ENCODE results near the gene SYNE1. TPM values are rescaled to one million over a fixed set of nuclear protein-coding genes. Genes with fewer than 3 reads are reported as not detected.

Gene SYNE1
- total RNA-seq, 2 experiments from 2014 or later: 29.5 to 35.1 TPM

DNA sequence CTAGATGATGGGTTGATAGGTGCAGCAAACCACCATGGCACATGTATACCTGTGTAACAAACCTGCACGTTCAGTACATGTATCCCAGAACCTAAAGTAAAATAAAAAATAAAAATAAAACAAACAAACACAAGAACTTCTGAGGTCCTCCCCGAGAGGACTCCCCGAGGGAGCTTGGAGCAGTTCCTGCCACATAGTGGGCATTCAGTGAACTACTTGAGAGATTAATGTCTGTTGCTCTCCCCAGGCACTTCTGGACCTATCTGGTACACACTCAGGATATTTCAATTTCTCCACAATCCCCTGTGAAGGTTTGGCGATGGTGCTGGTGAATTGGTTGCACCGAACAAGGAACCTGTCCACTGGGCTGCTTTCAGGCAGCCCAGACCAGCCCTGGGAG, 518.5 kb downstream of the SYNE1 start:
- intact Hi-C loops (cut with micrococcal nuclease): no loop called here
- H3K4me3 Mint-ChIP-seq: no peak overlapping the region
- peaks cover 2% of the 10 kb centered on the region for H3K9me3 Mint-ChIP-seq
- ChIA-PET CTCF (interaction anchor here (0.8 to 1.5 kb wide), 3 partner anchors 9 to 428 kb away, joined by 3 to 5 read pairs (median 3); no protein-coding TSS in a partner anchor), POLR2A (no interaction called here)
- TF ChIP-seq, protein P1, sequence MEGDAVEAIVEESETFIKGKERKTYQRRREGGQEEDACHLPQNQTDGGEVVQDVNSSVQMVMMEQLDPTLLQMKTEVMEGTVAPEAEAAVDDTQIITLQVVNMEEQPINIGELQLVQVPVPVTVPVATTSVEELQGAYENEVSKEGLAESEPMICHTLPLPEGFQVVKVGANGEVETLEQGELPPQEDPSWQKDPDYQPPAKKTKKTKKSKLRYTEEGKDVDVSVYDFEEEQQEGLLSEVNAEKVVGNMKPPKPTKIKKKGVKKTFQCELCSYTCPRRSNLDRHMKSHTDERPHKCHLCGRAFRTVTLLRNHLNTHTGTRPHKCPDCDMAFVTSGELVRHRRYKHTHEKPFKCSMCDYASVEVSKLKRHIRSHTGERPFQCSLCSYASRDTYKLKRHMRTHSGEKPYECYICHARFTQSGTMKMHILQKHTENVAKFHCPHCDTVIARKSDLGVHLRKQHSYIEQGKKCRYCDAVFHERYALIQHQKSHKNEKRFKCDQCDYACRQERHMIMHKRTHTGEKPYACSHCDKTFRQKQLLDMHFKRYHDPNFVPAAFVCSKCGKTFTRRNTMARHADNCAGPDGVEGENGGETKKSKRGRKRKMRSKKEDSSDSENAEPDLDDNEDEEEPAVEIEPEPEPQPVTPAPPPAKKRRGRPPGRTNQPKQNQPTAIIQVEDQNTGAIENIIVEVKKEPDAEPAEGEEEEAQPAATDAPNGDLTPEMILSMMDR (IDR thresholded peaks at IDR 0.05): no peak
- ATAC-seq: no peak
- H3K36me3 Mint-ChIP-seq (ENCODE audit: low read depth): peaks cover 26% of the 10 kb centered on the region
- no peaks in the 10 kb centered on the region for H3K27me3 Mint-ChIP-seq
- peaks cover 9% of the 10 kb centered on the region for H3K4me1 Mint-ChIP-seq (ENCODE audit: low read depth)
- DNase-seq: no peak
- no peak overlapping the region for H3K27ac Mint-ChIP-seq

DNA sequence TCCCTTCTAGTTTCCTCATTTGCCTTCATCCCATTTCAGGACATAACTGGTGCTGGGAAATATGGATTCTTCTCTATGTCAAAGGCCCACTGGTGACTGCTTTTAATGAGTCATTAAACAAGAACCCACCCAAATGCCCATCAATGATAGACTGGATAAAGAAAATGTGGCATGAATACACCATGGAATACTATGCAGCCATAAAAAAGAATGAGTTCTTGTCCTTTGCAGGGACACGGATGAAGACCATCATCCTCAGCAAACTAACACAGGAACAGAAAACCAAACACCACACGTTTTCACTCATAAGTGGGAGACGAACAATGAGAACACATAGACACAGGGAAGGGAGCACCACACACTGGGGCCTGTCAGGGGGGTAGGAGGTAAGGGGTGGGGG, 518.9 kb downstream of the SYNE1 start:
- CTCF ChIA-PET: no interaction called here

GRCh38 chr6:152117156-152118133, 519.7 kb downstream of the SYNE1 start:
- H3K9me3 Mint-ChIP-seq: peaks cover 2% of the 10 kb centered on the region
- TF ChIP-seq, protein P1 (IDR thresholded peaks at IDR 0.05): no peak
- peak overlapping the region; percentile 13 for H3K27ac Mint-ChIP-seq
- intact Hi-C loops (cut with micrococcal nuclease): no loop called here
- H3K4me3 Mint-ChIP-seq: no peak overlapping the region
- peaks cover 9% of the 10 kb centered on the region for H3K4me1 Mint-ChIP-seq (ENCODE audit: low read depth)
- CTCF ChIA-PET: interaction anchor here (1.7 kb wide), 1 partner anchor 352 kb away, joined by 6 read pairs; no protein-coding TSS in a partner anchor
- H3K36me3 Mint-ChIP-seq (ENCODE audit: low read depth): peaks cover 24% of the 10 kb centered on the region
- ATAC-seq: no peak
- H3K27me3 Mint-ChIP-seq: no peaks in the 10 kb centered on the region
- DNase-seq: no peak
- POLR2A ChIA-PET: no interaction called here

More for the DNA sequence above, 518.9 kb downstream of the SYNE1 start:
- POLR2A ChIA-PET: no interaction called here
- intact Hi-C loops (cut with micrococcal nuclease): no loop called here
- Mint-ChIP-seq H3K27ac (no peak overlapping the region), H3K36me3 (ENCODE audit: low read depth) (peaks cover 24% of the 10 kb centered on the region), H3K4me3 (no peak overlapping the region), H3K4me1 (ENCODE audit: low read depth) (peaks cover 9% of the 10 kb centered on the region), H3K9me3 (peaks cover 2% of the 10 kb centered on the region), H3K27me3 (no peaks in the 10 kb centered on the region)
- ATAC-seq (no peak), DNase-seq (no peak)
- TF ChIP-seq, protein P1 (IDR thresholded peaks at IDR 0.05): no peak

GRCh38 chr6:152112491-152113261, 524.5 kb downstream of the SYNE1 start:
- CTCF ChIA-PET: no interaction called here
- intact Hi-C loops (cut with micrococcal nuclease): no loop called here

More at GRCh38 chr6:152112491-152113261, 524.5 kb downstream of the SYNE1 start:
- Mint-ChIP-seq H3K4me3 (no peak overlapping the region), H3K27ac (no peak overlapping the region), H3K4me1 (ENCODE audit: low read depth) (peaks cover 3% of the 10 kb centered on the region), H3K27me3 (peaks cover 2% of the 10 kb centered on the region), H3K36me3 (ENCODE audit: low read depth) (no peaks in the 10 kb centered on the region), H3K9me3 (no peaks in the 10 kb centered on the region)
- ATAC-seq: no peak
- POLR2A ChIA-PET: interaction anchor here (0.6 kb wide), 1 partner anchor 18 kb away, joined by 3 read pairs; no protein-coding TSS in a partner anchor
- DNase-seq: no peak
- TF ChIP-seq, protein P1 (IDR thresholded peaks at IDR 0.05): no peak

Data from activated CD8-positive, alpha-beta T cell treated with anti-CD3 and anti-CD28 coated beads for 36 hours (primary cell).